Endothelial cell of umbilical vein (primary cell): Measurements from ENCODE around the gene TTYH3. TPM values are rescaled to one million over a fixed set of nuclear protein-coding genes. Genes with fewer than 3 reads are reported as not detected.
"Not testable (repeated sequence)": the region's sequence is repeated elsewhere in the genome, so short reads cannot be mapped to it uniquely, and the experiment has no call there.

Experiments used
- BruUV-seq: library from RNA; stranded (reverse); fragments of 400-500 nt; replicated peaks from 2 replicates; lab custom pipeline; 2021; lab: Mats Ljungman, UMichigan
- CTCF ChIA-PET: fragments of 300-600, 350-600 bp; sonication (Branson Sonifier 250); formaldehyde crosslinking; loops from one replicate; lab custom pipeline; 2021; ENCODE audit warnings: antibody characterized with exemption, inconsistent platforms; lab: Charles Lee
- POLR2A ChIA-PET: fragments of 300-600, 350-600 bp; sonication (Branson Sonifier 250); formaldehyde crosslinking; loops from one replicate; lab custom pipeline; 2021; ENCODE audit warnings: antibody characterized with exemption, inconsistent platforms; lab: Charles Lee
- DNase-seq: peaks from one replicate; pipeline ENCODE4 v3.0.0-alpha.2; 2011; ENCODE audit warnings: low read depth, low spot score
- FAIRE-seq: peaks from 2 replicates; lab custom pipeline; 2011; peaks lifted over from hg19 to GRCh38; lab: Jason Lieb, UNC
- H2AFZ ChIP-seq: 2 replicates; pipeline ENCODE4 v1.6.0; 2012; ENCODE audit warnings: low read depth, low read length, control low read depth, inconsistent platforms
- H3K27ac ChIP-seq: 2 replicates; pipeline ENCODE4 v1.5.1; 2011; ENCODE audit warnings: low read depth, mild to moderate bottlenecking, control low read depth, low read length, moderate library complexity; ENCODE audit not compliant: insufficient read depth
- H3K27me3 ChIP-seq, 2 experiments: 2 replicates each; pipeline versions ENCODE4 v1.6.0 to v1.6.1; 2011; ENCODE audit warnings: low read length in 2 of 2, mixed read lengths in 1 of 2; ENCODE audit not compliant: control insufficient read depth in 2 of 2, insufficient read depth in 2 of 2
- H3K36me3 ChIP-seq, 2 experiments: 2 replicates in 1 of 2; 3 replicates in 1 of 2; pipeline ENCODE4 v1.5.1; 2011; ENCODE audit warnings: low read length in 2 of 2, mild to moderate bottlenecking in 1 of 2, moderate library complexity in 1 of 2; ENCODE audit not compliant: control insufficient read depth in 2 of 2, insufficient read depth in 2 of 2; ENCODE audit errors: extremely low read depth in 1 of 2
- H3K4me1 ChIP-seq: 3 replicates; pipeline ENCODE4 v1.5.1; 2011; ENCODE audit warnings: mild to moderate bottlenecking, low read length; ENCODE audit not compliant: control insufficient read depth, insufficient read depth; ENCODE audit errors: extremely low read depth
- H3K4me2 ChIP-seq: 2 replicates; pipeline ENCODE4 v1.6.1; 2011; ENCODE audit warnings: low read length, control low read depth, mixed read lengths; ENCODE audit not compliant: insufficient read depth
- H3K4me3 ChIP-seq, 3 experiments: fragments of 200-600 bp in 1 of 3; sonication (generic), shearing (Covaris generic) in 1 of 3; replicated peaks in 1 of 3; 2 replicates each; pipeline ENCODE4 v1.5.1; 2011 to 2016; ENCODE audit warnings: control low read depth in 3 of 3, low read length in 3 of 3, mild to moderate bottlenecking in 2 of 3, inconsistent platforms in 1 of 3, low read depth in 1 of 3, moderate library complexity in 1 of 3; ENCODE audit not compliant: insufficient read depth in 1 of 3
- H3K79me2 ChIP-seq: 2 replicates; pipeline ENCODE4 v1.6.0; 2012; ENCODE audit warnings: low read length, inconsistent platforms; ENCODE audit not compliant: control insufficient read depth, insufficient read depth
- H3K9ac ChIP-seq: replicated peaks from 2 replicates; pipeline ENCODE3; 2011; ENCODE audit warnings: low read length, control low read depth; ENCODE audit not compliant: insufficient read depth; ENCODE audit errors: extremely low read depth
- H3K9me1 ChIP-seq: replicated peaks from 3 replicates; pipeline ENCODE4 v1.6.0; 2011; ENCODE audit warnings: mild to moderate bottlenecking, low read length; ENCODE audit not compliant: control insufficient read depth, insufficient read depth; ENCODE audit errors: extremely low read depth
- H3K9me3 ChIP-seq: replicated peaks from 2 replicates; pipeline ENCODE4 v1.5.1; 2012; ENCODE audit warnings: low read length, inconsistent platforms; ENCODE audit not compliant: control insufficient read depth, insufficient read depth
- H4K20me1 ChIP-seq: replicated peaks from 2 replicates; pipeline ENCODE3; 2011; ENCODE audit warnings: mild to moderate bottlenecking, low read length; ENCODE audit not compliant: control insufficient read depth, insufficient read depth; ENCODE audit errors: extremely low read depth
- EZH2 ChIP-seq: IDR thresholded peaks from 2 replicates; pipeline ENCODE4 v1.6.1; 2012; ENCODE audit warnings: borderline replicate concordance, low read depth, mild to moderate bottlenecking, moderate library complexity, low read length, inconsistent platforms; ENCODE audit not compliant: severe bottlenecking
- FOS ChIP-seq: IDR thresholded peaks from 2 replicates; pipeline ENCODE4 v1.6.1; 2011; ENCODE audit warnings: mild to moderate bottlenecking, low read length, moderate library complexity, borderline replicate concordance; ENCODE audit not compliant: insufficient read depth
- GATA2 ChIP-seq: IDR thresholded peaks from 2 replicates; pipeline ENCODE4 v1.7.0; 2011; ENCODE audit warnings: low read depth, mild to moderate bottlenecking, moderate library complexity, mixed read lengths, low read length; ENCODE audit not compliant: insufficient read length, insufficient read depth
- JUN ChIP-seq: IDR thresholded peaks from 2 replicates; pipeline ENCODE4 v1.6.1; 2011; ENCODE audit warnings: borderline replicate concordance, low read depth; ENCODE audit not compliant: insufficient read length, insufficient read depth
- POLR2A ChIP-seq: IDR thresholded peaks from 2 replicates; pipeline ENCODE4 v1.6.1; 2012; ENCODE audit warnings: low read depth, mild to moderate bottlenecking, control low read depth, low read length
- POLR2AphosphoS5 ChIP-seq: IDR thresholded peaks from 2 replicates; pipeline ENCODE4 v1.6.1; 2012; ENCODE audit warnings: low read depth, mild to moderate bottlenecking, control low read depth, low read length, moderate library complexity; ENCODE audit not compliant: insufficient read depth
- dilution Hi-C: fragments of 300-500 bp; cut with MboI; formaldehyde crosslinking; loops from one replicate; pipeline ENCODE4 v1.15.0; 2019; ENCODE audit warnings: low sequenced_read_pairs; ENCODE audit not compliant: extremely low pct_ligation_motif_present
- intact Hi-C: fragments of 100-400 bp; cut with micrococcal nuclease; formaldehyde crosslinking; loops from one replicate; pipeline ENCODE4 v1.10.0; 2022
- polyA plus RNA-seq, 4 experiments: library from polyadenylated mRNA; depleted of rRNA in 3 of 4; stranded (reverse) in 3 of 4; unstranded in 1 of 4; fragments of >200 nt; gene quantifications; 2 replicates each; pipeline versions ENCODE4 v1.2.1 to v1.2.3, GENCODE V29; 2011 to 2012; ENCODE audit warnings: missing spikeins in 1 of 4
- total RNA-seq: library from RNA; stranded (reverse); gene quantifications from 2 replicates; pipeline ENCODE4 v1.2.3, GENCODE V29; 2021
- TF ChIP-seq, protein P1 (sequence below), 2 donors: IDR thresholded peaks; 1 replicate in 1 of 2; 2 replicates in 1 of 2; pipeline ENCODE4 v1.5.1; 2011; ENCODE audit warnings: low read length in 2 of 2, mild to moderate bottlenecking in 2 of 2, moderate library complexity in 2 of 2, control low read depth in 1 of 2, inconsistent platforms in 1 of 2, low read depth in 1 of 2; ENCODE audit not compliant: insufficient read depth in 1 of 2; ENCODE audit errors: extremely low read depth in 1 of 2
- TF ChIP-seq, protein P2 (sequence below): IDR thresholded peaks from 2 replicates; pipeline ENCODE4 v1.6.1; 2011; ENCODE audit not compliant: insufficient read depth, insufficient read length

Gene TTYH3
- total and polyA plus RNA-seq, 2 donors (not counting 3 experiments of a cell fraction or from before 2014, with no cell fraction given), result 143 to 280 TPM

DNA sequence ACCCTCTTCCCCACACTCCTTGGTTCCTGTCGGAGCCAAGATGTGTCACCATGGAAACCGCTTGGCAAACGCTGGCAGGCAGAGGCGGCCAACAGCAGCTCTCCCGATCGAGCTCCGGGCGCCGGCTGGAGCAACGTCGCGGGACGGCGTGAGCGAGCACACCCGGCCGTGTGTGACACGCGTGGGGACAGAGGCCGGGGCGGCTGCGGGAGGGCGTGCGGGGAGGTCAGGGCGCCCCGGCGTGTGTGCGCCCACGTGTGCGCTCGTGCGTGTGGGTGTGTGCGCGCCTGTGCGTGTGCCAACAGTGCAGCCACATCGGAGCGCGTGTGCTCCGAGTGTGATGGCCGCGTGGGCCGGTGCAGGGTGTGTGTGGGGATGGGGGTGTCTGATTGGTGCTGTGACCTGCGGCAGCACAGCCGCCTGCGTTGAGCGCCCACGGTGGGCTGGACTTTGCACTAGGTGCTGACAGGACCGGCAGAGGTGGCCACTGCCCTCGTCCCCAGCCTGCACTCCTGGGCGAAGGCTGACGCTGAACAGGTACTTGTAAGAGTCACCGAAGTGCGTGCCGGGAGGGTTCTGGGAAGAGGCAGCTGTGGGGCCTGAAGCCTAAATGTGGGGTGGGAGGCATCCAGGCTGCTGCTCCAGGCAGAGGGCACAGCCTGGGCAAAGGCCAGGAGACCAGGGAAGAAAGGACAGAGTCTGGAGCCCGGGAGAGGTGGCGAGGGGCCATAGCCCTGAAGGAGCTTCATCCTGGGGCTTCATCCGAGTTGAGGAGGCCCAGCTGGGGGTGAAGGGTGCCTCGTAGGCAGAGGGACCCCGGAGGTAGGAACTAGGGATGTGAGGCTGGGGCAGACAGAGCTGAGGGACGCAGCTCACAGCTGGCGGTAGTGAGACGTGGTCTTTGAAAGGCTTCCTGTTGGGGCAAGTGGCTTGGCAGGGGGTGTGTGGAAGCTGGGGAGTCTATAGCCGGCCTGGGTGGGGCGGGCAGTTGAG, 47.6 kb downstream of the TTYH3 start:
- H3K36me3 ChIP-seq, H3K4me2 ChIP-seq, H3K9ac ChIP-seq, H4K20me1 ChIP-seq, DNase-seq, POLR2A ChIA-PET, FAIRE-seq, H3K9me3 ChIP-seq, H3K27ac ChIP-seq, H3K27me3 ChIP-seq, H2AFZ ChIP-seq, H3K79me2 ChIP-seq, BruUV-seq, dilution Hi-C loops, H3K4me3 ChIP-seq, H3K9me1 ChIP-seq, H3K4me1 ChIP-seq: not testable (repeated sequence)
- intact Hi-C loops, result loop anchor here (2.0 kb wide), 1 partner anchor 71 kb away; no protein-coding TSS in a partner anchor
- CTCF ChIA-PET, result interaction anchor here (0.9 to 3.7 kb wide), 11 partner anchors 9 to 227 kb away, joined by 3 to 83 read pairs (median 12); no protein-coding TSS in a partner anchor

DNA sequence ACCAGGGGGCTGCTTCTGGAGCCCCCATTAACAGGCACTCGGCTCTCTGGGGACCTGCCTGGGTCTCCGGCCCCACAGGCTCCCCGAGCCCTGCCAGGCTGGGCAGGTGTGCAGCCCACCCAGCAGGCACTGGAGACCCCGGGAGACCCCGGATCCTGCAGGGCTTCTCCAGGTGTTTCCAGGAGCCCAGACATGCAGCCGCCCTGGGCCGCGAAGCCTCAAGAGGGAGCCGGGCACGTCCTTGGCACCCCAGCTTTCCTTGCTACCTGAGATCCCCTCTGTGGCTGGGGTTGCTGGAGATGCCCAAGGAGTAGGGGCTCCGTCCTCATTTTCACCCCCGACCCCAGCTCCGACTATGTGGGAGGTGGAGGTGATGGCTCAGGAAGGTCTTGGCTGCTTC, 48.5 kb downstream of the TTYH3 start:
- CTCF ChIA-PET, result interaction anchor here (0.6 to 3.7 kb wide), 19 partner anchors 9 to 228 kb away, joined by 3 to 83 read pairs (median 7); no protein-coding TSS in a partner anchor
- Histone ChIP-seq H3K9me1 (no peaks in the 10 kb centered on the region), H3K4me1 (no peaks in the 10 kb centered on the region), H3K9ac (no peak overlapping the region), H3K9me3 (no peaks in the 10 kb centered on the region), H4K20me1 (no peaks in the 10 kb centered on the region), H3K4me2 (no peak overlapping the region), H3K79me2 (no peaks in the 10 kb centered on the region), H3K27me3 (no peaks in the 10 kb centered on the region), H3K36me3 (no peaks in the 10 kb centered on the region), H3K27ac (no peak overlapping the region), H2AFZ (no peak overlapping the region), H3K4me3 (no peak overlapping the region)
- POLR2A ChIA-PET, result no interaction called here
- no peak for DNase-seq
- no peak for FAIRE-seq
- no TSS peak for BruUV-seq
- intact Hi-C loops, result loop anchor here (2.0 kb wide), 1 partner anchor 71 kb away; no protein-coding TSS in a partner anchor
- dilution Hi-C loops, result no loop called here
- TF ChIP-seq FOS (no peak), EZH2 (no peak), JUN (no peak), GATA2 (no peak), POLR2A (no peak), POLR2AphosphoS5 (no peak)
- TF ChIP-seq, protein P1, sequence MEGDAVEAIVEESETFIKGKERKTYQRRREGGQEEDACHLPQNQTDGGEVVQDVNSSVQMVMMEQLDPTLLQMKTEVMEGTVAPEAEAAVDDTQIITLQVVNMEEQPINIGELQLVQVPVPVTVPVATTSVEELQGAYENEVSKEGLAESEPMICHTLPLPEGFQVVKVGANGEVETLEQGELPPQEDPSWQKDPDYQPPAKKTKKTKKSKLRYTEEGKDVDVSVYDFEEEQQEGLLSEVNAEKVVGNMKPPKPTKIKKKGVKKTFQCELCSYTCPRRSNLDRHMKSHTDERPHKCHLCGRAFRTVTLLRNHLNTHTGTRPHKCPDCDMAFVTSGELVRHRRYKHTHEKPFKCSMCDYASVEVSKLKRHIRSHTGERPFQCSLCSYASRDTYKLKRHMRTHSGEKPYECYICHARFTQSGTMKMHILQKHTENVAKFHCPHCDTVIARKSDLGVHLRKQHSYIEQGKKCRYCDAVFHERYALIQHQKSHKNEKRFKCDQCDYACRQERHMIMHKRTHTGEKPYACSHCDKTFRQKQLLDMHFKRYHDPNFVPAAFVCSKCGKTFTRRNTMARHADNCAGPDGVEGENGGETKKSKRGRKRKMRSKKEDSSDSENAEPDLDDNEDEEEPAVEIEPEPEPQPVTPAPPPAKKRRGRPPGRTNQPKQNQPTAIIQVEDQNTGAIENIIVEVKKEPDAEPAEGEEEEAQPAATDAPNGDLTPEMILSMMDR (IDR thresholded peaks at IDR 0.05; ENCODE audit: extremely low read depth in 1 of 2, insufficient read depth in 1 of 2, low read depth in 1 of 2, low read length in 2 of 2), result no peak
- TF ChIP-seq, protein P2, sequence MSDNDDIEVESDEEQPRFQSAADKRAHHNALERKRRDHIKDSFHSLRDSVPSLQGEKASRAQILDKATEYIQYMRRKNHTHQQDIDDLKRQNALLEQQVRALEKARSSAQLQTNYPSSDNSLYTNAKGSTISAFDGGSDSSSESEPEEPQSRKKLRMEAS, result no peak
